BE2C (cell line): ENCODE results near the gene GDF15.

Experiments
- DNase-seq: peaks from one replicate; pipeline ENCODE4 v3.0.0-alpha.2; 2020
- H3K27me3 ChIP-seq: fragments of 250-450 bp; sonication (Bioruptor Pico); 2 replicates; pipeline ENCODE4 v1.5.1; 2020; ENCODE audit warnings: mild to moderate bottlenecking
- H3K36me3 ChIP-seq: fragments of 250-450 bp; sonication (Bioruptor Pico); 2 replicates; pipeline ENCODE4 v1.5.1; 2020; ENCODE audit warnings: mild to moderate bottlenecking
- H3K4me1 ChIP-seq: fragments of 250-450 bp; sonication (Bioruptor Pico); 2 replicates; pipeline ENCODE4 v1.5.1; 2020
- H3K4me3 ChIP-seq: 2 replicates; pipeline ENCODE4 v1.5.1; 2011; ENCODE audit warnings: low read depth, low read length
- H3K9me3 ChIP-seq: fragments of 250-450 bp; sonication (Bioruptor Pico); 2 replicates; pipeline ENCODE4 v1.5.1; 2020
- CTCF ChIP-seq: IDR thresholded peaks from 2 replicates; pipeline ENCODE4 v1.5.1; 2012; ENCODE audit warnings: mild to moderate bottlenecking, low read depth, low read length

The GDF15 gene

GRCh38 chr19:18416778-18417249, 30.9 kb downstream of the GDF15 start:
- Histone ChIP-seq H3K27me3 (no peaks in the 10 kb centered on the region), H3K4me1 (peaks cover 22% of the 10 kb centered on the region), H3K36me3 (no peaks in the 10 kb centered on the region; the same call in 1 of the 2 replicates), H3K4me3 (peak overlapping the region; percentile 43), H3K9me3 (no peaks in the 10 kb centered on the region)
- TF ChIP-seq CTCF: no peak
- peak; percentile 89 for DNase-seq

GRCh38 chr19:18417250-18418028, 31.5 kb downstream of the GDF15 start:
- DNase-seq: peak; percentile 86
- H3K36me3 ChIP-seq: peaks cover 3% of the 10 kb centered on the region
- H3K9me3 ChIP-seq: no peaks in the 10 kb centered on the region
- no peak for TF ChIP-seq CTCF
- H3K4me3 ChIP-seq: peak overlapping the region; percentile 43
- peaks cover 22% of the 10 kb centered on the region for H3K4me1 ChIP-seq
- H3K27me3 ChIP-seq: no peaks in the 10 kb centered on the region

- no peak for TF ChIP-seq CTCF
- peaks cover 4% of the 10 kb centered on the region for H3K36me3 ChIP-seq
- no peak for DNase-seq
- no peaks in the 10 kb centered on the region for H3K27me3 ChIP-seq
- no peaks in the 10 kb centered on the region for H3K9me3 ChIP-seq
- H3K4me3 ChIP-seq: no peak overlapping the region
- H3K4me1 ChIP-seq: peaks cover 22% of the 10 kb centered on the region
Observed at GRCh38 chr19:18418029-18418482, 32.1 kb downstream of the GDF15 start.

- TF ChIP-seq CTCF: no peak
- no peak for DNase-seq
Observed at GRCh38 chr19:18418483-18419194, 32.7 kb downstream of the GDF15 start.

GRCh38 chr19:18419195-18419698, 33.3 kb downstream of the GDF15 start, which contains the start of gene SSBP4:
Gene SSBP4, plus strand, starts transcription at chr19:18419398. Its CDS starts 251 bp downstream, at chr19:18419649.
- Histone ChIP-seq H3K9me3 (no peaks in the 10 kb centered on the region), H3K27me3 (no peaks in the 10 kb centered on the region), H3K4me3 (peak within 1 kb of the TSS; percentile 71), H3K36me3 (peaks cover 4% of the 10 kb centered on the region), H3K4me1 (peaks cover 21% of the 10 kb centered on the region)
- DNase-seq: peak; percentile 84
- TF ChIP-seq CTCF: no peak

More at GRCh38 chr19:18418483-18419194, 32.7 kb downstream of the GDF15 start:
- Histone ChIP-seq H3K36me3 (peaks cover 4% of the 10 kb centered on the region), H3K4me3 (peak overlapping the region; percentile 71), H3K27me3 (no peaks in the 10 kb centered on the region), H3K4me1 (peaks cover 22% of the 10 kb centered on the region), H3K9me3 (no peaks in the 10 kb centered on the region)
